Stimulated activated CD4-positive, alpha-beta T cell treated with anti-CD3 and anti-CD28 coated beads, TNF-alpha, amount 100 ng/mL, for 48 hours (primary cell): Measurements from ENCODE around the gene TIGD6.
A peak's percentile ranks its signal among the peaks of the same experiment; 100 is the strongest.

Experiments
- DNase-seq, 3 donors: peaks; one replicate each; pipeline ENCODE4 v3.0.0-alpha.2; 2020; ENCODE audit warnings: low read depth in 3 of 3

TIGD6 gene

DNA sequence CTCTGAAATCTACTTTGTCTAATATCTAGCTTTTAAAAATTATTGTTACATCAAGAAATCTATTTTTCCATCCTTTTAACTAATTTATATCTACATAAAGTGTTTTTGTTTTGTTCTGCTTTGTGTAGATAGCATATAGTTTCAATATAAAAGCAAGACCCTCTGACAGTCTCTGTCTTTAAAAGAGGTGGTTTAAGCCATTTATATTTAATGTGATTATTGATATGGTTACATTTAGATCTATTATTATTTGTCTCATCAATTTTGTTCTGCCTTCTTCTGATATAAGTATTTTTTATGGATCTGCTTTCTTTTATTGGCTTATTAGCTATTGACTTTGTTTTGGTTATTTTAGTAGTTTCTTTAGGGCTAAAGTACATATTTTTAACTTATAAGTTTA lies 16.1 kb upstream of the TIGD6 start:
- no peak for DNase-seq

DNA sequence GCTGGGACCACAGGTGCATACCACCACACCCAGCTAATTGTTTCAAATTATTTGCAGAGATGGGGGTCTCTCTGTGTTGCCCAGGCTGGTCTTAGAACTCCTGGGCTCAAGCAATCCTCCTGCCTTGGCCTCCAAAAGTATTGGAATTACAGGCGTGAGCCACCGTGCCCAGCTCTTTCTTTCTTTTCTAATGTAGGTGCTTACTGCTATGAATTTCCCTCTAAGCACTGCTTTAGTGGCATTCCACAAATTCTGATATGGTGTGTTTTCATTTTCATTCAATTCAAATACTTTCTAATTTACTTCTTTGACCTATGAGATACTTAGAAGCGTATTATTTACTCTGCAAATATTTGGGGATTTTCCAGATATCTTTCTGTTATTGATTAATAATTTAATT lies 15.0 kb upstream of the TIGD6 start:
- no peak for DNase-seq

DNA sequence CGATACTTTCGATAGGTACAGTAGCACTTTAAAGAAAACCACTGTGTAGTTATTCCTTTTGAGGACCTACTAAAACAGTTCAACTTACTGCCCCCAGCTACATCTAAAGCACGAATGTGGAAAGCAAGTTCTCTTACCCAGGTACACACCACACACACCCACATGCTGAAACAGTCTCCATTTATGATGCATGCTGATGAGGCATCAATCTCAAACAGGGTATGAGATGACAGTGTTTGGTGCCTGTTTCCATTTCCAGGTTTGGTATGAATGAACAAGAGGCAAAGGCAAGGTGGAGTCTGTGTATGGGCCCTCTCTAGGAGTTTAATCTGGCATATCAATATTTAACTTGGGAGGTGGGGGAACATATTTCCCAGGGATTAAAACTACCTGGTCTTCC lies 14.0 kb upstream of the TIGD6 start:
- DNase-seq = no peak

DNA sequence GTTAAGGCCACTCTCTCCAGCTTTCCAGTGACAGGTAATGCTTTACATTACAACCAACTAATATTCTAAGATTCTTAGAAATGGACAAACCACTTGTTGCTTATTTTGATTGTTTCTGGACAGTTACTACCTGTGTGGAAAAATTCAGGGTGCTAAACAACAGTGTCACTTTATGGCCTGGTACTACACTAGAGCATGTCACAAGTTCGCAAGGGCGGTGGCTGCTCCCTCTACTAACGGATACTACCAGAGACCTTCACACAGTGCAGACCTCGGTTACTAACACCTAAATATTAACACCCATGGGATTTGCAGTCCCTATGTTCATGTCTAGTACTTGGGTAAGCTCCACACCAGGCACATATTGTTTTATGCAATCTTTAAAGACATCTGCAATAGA lies 13.5 kb upstream of the TIGD6 start:
- DNase-seq = no peak

DNA sequence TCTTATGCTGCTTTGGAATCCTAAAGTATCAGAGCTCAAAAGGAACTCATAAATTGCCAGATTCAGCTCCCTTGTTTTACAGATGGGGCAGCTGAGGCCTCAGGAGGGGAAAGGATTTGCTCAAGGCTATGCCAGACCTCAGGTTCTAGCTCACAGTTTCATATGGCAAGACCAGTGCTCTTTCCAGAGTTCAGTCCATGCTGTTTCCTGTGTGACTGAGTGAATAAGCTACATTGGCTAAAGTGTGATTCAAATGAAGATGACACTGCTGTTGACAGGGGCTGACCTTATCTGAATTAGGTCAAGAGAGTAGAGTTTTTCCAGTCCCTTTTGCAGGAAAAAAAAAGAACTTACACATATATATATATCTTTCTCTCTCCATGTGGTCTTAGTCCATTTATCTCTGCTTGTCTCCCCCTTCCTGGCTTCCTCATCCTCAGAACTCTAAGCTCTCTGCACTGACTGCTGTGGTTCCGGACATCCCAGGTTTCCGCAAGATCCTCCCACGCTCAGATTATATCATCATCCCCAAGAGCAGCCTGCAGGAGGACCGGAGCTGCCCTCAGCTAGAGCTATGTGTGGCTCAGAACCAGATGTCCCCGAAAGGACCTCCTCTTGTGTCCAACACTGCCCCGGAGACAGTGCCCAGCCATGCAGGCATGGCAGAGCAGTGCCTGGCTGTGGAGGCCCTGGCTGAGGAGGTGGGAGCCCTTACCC lies 9.4 kb upstream of the TIGD6 start:
- no peak for DNase-seq

DNA sequence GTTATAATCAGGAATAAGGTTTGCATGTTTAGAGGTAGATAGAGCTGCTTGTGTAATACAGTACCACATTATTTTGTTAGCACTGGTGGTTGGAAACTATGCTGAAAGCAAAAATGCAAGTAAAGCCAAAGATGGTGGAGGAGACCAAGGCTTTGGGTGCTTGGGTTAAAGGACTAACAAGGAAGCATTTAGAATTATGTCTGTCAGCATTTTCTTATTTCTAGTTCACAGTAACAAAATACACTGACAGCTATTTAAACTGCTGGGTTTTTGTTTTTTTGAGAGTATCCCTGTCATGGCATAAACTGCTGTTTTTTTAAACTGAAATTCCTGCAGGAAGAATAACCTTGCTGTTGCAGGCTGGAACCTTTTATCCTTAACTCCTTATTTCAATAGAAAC lies 6.6 kb upstream of the TIGD6 start:
- no peak for DNase-seq

DNA sequence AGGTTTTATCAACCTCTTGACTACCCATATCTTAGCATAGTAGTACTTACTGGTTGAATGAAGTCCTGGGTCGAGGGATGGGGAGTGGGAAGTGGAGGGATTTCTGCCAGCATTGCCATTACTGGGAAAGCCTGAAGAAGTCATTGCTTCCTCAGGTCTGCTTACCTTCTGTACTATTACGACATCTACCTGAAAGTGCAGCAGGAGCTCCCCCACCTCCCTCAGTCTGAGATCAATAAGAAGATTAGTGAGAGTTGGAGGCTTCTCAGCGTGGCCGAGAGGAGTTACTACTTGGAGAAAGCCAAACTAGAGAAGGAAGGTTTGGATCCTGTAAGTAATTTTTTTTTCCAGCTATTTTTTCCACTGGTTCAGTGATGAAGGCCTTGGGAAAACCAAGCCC lies 5.9 kb upstream of the TIGD6 start:
- no peak for DNase-seq

DNA sequence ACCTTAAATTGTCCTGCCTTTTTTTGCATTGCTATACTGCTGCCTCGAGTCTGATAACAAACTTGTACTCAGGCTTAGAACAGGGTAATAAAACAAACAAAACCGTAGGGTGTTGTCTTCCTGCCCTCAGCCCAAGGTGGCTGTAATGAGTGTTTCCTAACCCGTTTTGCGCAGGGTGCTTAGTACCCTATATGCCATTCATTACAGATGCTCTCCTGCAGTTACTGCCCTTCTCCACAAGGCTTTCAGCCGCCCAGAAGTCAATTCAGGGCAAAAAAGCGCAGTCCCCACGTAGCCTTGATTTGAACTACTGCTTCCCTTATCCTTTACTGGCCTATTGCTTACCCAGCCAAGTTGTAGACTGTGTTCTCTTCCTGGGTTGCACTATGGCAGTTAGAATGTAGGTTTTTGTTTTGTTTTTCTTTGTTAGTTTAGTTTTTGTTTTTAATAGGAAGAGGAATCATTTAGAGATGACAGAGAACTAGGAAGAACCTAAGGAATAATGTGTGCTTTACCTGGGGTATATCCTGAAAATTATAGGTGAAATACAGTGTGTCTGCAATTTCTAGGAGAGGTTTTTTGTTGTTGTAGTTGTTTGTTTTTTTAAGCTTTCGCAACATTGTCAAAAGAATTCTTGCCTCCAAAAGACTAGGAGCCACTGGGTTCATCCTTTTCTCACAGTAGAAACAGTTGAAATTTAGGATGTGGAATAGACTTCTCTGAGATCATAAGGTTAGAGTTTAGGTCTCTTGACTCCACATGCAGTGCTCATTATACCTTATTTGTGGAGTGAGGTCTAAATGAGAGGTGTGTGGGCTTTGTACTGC lies 1.4 kb upstream of the TIGD6 start:
- peak in 2 of 3 donors; percentile 35 to 50 for DNase-seq

DNA sequence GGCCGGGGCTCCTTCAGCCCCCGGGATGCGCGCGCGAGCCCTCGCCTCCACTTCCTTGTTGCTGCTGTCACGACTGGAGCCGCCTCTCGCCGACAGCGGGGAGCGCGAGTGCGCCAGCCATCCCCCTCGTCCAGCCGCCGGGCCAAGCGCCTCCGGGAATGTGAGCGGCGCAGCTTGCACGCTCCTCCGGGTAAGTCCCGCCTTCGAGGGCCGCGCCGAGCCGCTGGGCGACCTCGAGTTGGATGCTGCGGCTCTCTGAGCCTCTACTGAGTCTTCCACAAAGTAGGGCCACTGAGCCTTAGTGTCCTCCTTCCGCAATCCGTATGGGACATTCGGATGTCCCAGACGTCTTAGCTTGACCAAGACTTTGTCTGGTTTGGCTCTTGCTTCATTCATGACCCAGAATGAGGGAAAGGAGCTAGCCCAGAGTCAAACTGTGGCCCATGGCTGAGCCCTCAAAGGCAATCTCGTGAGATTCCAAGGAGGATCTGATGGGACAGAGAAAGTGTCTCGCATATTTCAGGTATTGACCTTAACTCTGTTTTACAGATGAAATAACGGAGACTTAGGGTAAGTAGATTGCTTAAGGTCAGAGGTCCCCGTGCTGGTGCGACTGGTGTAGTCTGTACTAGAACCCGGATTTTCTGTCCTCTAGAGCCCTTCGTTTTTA lies 671 bp upstream of the TIGD6 start:
- DNase-seq = peak in 1 of 3 donors; percentile 40

DNA sequence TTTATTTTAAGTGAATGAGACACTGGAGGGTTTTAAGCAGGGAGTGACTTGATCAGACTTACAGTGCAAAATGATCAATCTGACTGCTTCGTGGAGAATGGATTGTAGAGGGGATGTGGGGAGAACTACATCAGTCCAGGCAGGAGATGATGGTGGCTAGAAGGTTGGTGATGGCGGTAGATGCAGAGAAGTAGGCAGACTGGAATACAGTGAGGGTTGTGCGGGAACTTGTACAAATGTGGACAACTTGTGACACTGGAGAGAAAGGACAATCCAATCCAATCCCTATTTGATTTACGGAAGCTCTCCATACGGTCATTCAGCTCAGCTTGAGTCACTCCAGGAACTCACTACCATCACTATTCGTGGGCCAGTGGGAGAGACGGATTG lies 593 bp downstream of the TIGD6 start:
- no peak for DNase-seq

DNA sequence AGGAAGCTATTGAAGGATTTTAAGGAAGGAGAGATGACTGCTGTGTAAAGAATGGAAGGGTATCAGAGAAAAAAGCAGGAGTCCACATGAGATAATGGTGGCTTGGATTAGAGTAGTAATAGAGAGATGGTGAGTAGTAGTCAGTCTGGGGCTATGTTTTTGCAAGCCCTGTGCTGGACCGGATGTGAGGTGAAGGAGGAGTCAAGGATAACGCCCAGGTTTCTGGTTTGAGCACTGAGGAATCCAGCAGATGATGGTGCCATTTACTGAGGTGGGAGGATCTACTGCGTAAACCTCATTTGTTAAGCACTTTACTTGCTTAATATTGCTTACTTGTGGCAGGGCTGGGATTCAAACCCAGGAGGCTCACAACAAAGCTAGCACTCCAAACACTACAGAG lies 1.1 kb downstream of the TIGD6 start:
- DNase-seq = no peak

DNA sequence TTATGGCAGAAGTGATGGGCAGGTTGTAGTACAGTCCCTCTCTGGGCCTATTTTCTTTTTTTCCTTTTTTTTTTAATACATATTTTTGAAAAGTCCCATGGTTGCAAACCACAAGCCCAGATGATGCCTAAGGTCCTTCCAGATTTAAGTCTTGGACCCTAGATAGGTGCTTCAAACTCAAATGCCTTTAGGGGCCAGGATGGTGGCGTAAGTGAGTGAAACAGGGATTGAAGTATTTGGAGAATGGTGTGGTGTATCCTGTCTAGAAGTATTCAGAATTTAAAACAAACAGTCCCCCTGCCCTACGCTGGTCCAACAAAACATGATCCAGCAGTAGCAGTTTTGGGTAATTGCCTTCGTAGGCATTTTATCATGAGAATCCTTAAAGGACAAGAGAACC lies 2.2 kb downstream of the TIGD6 start:
- no peak for DNase-seq

DNA sequence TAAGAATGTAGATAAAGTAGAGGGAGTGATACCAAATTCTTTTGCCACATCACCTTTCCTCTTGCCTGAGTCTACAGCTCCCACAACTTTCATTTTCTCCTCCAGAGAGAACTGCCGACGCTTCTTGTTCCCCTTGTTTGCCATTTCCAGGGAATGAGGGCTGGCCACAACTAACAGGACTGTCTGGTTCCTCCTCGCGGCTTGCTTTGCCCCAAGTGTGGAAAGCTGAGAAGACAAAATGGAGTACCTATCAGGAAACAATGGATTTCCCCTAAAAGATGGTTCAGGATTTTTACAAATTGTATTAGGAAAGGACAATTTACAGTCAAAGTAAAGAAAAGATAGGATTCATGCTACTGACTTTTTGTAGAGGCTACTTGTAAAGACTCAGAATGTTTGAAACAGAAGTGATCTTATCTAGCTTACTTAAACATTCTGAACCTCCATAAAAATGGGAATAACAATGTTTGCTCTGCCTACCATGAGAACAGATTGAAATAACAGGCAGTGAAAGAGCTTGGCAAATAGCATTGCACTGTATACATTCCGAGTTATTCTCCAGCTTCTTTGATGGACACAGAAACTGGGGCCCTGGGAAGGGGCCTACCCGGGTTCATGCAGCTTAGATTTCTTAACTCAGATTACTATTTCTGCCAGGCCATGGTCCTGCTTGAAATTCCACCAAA lies 4.1 kb downstream of the TIGD6 start:
- DNase-seq = no peak

DNA sequence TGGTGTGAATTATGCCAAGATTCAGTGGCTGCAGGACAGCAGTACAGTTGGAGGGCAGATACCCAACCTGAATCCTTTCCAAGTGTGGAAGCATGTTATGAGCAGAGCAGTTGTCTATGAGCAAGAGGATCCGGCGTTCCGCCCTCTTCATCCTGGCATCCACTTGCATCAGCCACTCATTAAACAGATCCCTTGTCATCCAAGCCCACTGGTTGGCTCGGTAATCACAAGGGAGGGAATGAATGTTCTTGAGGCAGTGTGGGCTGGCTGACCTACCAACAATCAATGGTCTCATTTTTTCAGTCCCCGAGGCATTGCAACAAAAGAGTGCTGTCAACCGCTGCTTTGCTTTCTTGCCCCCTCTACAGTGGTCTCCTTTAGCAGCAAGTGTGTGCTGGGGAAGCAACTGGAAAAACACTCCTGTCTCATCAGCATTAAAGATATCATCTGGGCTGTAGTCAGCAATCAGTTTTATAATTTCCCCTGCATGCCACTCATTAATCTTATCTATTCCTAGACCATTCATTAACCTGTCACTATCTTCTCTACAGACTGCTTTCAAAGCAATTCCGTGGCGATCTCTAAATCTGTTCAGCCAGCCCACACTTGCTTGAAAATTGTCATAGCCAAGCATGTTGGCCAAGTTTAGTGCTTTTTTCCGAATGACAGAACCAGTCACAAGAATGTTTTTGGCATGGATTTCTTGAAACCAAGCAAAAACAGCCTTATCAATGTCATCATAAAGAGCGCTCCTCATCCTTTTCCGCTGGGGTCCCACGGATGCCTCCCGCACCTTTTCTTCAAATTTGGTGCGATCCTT lies 4.9 kb downstream of the TIGD6 start:
- DNase-seq = no peak

DNA sequence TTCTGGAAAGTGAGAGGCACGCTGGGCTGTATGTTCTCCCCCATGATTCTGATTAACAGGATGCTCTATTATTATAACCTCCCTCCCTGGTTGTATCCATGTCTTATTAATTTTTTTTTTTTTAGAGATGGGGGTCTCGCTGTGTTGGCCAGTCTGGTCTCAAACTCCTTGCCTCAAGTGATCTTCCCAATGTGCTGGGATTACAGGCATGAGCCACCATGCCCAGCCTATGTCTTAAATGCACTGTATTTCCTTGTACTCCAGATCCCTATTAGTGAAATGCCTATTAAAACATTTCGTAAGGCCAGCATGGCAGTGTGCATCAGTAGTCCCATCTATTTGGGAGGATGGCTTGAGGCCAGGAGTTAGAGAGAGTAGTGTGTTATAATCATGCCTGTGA lies 7.0 kb downstream of the TIGD6 start:
- no peak for DNase-seq

DNA sequence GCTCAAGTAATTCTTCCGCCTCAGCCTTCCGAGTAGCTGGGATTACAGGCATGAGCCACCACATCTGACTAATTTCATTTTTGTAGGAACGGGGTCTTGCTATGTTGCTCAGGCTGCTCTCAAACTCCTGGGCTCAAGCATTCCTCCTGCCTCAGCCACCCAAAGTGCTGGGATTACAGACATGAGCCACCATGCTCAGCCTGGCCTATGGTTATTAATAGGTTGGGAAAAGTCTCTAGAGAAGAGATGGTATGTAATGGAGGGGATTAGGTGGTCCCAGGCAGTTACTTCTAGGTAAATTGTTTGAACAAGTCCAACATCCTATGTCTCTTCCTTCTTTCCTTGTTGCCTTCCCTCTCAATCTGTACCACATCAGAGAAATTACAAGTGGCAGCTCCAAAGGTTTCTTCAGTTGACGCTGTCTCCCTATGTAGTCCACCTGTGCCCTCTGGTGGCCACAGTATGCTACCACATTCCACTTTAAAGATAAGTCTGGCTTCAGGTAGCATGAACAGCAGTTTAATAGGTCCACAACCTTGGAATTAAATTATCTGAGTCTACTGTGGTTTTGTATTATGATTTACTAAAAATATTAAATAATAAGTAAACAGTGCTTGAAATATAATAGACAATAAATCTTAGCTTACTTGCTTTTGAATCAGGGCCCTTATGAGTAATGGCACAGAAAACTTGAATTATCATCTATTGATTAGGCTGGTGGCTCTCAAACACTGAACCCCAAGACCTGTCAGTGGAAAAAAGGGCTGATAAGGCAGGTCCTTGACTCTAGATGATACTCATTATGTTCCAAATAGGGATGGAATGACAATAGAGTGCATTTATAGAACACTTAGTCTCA lies 9.7 kb downstream of the TIGD6 start:
- peak in 1 of 3 donors; percentile 52 for DNase-seq

DNA sequence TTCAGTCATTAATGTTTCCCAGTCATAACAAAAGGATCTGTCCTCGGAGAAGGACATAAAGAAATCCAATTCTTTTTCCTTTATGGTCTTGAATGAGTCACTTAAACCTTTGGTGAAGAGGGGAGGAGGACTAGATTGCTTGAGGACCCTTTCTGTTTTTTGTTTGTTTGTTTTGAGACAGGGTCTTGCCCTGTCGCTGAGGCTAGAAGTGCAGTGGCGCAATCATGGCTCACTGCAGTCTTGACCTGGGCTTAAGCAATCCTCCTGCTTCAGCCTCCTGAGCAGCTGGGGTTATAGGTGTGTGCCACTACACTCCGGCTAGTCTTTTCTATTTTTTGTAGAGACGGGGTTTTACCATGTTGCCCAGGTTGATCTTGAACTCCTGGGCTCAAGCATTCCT lies 12.3 kb downstream of the TIGD6 start:
- no peak for DNase-seq

DNA sequence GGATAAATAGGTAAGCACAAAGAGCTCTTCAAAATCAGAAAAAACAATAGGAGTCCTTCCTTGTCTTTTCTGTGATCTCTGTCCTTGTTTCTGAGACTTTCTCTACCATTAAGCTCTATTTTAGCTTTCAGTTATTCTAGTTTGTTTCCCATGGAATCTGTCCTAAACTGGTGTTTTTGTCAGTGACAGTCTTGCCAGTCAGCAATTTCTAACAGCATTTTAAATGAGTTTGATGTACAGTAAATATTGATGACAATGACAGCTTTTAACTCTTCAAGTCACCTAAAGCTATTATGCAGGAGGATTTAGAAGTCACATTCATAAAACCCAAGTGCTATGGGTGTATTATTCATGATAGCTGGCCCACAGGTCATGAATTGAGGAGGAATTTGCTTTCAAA lies 17.9 kb downstream of the TIGD6 start:
- no peak for DNase-seq

DNA sequence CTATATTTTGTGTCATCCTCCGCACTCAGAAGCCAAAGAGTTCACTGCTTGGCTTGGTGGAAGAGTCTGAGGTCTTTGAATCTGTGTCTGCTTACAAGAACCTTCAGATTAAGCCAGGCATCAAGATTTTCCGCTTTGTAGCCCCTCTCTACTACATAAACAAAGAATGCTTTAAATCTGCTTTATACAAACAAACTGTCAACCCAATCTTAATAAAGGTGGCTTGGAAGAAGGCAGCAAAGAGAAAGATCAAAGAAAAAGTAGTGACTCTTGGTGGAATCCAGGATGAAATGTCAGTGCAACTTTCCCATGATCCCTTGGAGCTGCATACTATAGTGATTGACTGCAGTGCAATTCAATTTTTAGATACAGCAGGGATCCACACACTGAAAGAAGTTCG lies 19.2 kb downstream of the TIGD6 start:
- no peak for DNase-seq

DNA sequence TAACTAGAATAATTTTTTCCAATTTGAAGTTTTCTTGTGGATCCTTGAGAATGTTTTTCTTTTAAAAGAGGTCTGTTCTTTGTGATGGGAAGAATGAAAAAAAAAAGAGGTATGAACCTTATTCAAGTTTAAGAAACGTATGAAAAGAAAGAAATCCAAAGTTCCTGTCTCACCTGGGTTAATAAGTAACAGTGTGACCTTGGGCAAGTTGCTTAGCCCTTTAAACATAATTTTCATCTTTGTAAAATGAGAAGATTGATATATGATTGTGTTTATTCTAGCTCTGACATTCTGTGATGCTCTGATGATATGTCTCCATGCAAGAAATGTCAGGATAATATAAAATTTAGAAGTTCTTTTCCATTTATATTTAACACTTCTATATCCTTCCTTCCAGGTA lies 20.6 kb downstream of the TIGD6 start:
- no peak for DNase-seq

DNA sequence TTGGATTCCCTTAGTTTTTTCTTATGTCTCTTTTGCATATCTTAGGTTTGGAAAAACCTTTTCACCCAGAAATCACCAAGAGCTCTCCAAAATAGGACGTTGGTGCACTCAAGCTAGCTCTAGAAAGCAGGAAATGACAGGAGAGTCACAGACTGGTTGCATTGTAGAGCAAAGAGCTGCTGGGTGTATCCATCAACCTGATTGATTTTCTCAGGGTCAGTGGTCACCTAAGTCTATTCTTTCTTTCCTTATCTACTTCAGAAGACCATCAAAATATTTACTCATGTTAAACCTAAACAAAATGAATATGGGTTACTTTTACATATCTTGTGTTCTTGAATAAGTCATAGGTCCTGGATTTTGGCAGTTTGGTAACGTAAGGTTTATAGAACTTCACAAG lies 25.0 kb downstream of the TIGD6 start:
- no peak for DNase-seq
